Fibroblast of lung (primary cell): ENCODE results near the gene PPARG. TPM values are rescaled to one million over a fixed set of nuclear protein-coding genes. Genes with fewer than 3 reads are reported as not detected.
"Not testable (repeated sequence)": the region's sequence is repeated elsewhere in the genome, so short reads cannot be mapped to it uniquely, and the experiment has no call there.

Experiments used
- DNase-seq, 2 donors: peaks; one replicate each; pipeline versions ENCODE4 v3.0.0 to v3.0.0-alpha.2; 2010; ENCODE audit warnings: low read depth in 2 of 2
- H2AFZ ChIP-seq: 2 replicates; pipeline ENCODE4 v1.5.1; 2012; ENCODE audit warnings: low read length, control low read depth, inconsistent platforms
- H3K27ac ChIP-seq: 2 replicates; pipeline ENCODE4 v1.5.1; 2011; ENCODE audit warnings: low read length, control low read depth; ENCODE audit not compliant: insufficient read depth
- H3K27me3 ChIP-seq: 2 replicates; pipeline ENCODE4 v1.5.1; 2011; ENCODE audit warnings: mild to moderate bottlenecking, low read length; ENCODE audit not compliant: control insufficient read depth, insufficient read depth
- H3K36me3 ChIP-seq: 2 replicates; pipeline ENCODE4 v1.5.1; 2011; ENCODE audit warnings: low read length; ENCODE audit not compliant: control insufficient read depth, insufficient read depth
- H3K4me1 ChIP-seq: 2 replicates; pipeline ENCODE4 v1.5.1; 2011; ENCODE audit warnings: low read length; ENCODE audit not compliant: control insufficient read depth, insufficient read depth; ENCODE audit errors: extremely low read depth
- H3K4me2 ChIP-seq: 2 replicates; pipeline ENCODE4 v1.5.1; 2011; ENCODE audit warnings: low read length, control low read depth; ENCODE audit not compliant: insufficient read depth; ENCODE audit errors: extremely low read depth
- H3K4me3 ChIP-seq, 4 experiments: fragments of 200-600 bp in 1 of 4; sonication (generic) in 1 of 4; replicated peaks in 1 of 4; 2 replicates each; pipeline ENCODE4 v1.5.1; 2011 to 2016; ENCODE audit warnings: low read length in 4 of 4, low read depth in 3 of 4, mild to moderate bottlenecking in 3 of 4, control low read depth in 2 of 4, inconsistent platforms in 1 of 4, mixed read lengths in 1 of 4; ENCODE audit not compliant: insufficient read depth in 1 of 4; ENCODE audit errors: control extremely low read depth in 1 of 4
- H3K79me2 ChIP-seq: 2 replicates; pipeline ENCODE4 v1.5.1; 2012; ENCODE audit warnings: mild to moderate bottlenecking, low read length, inconsistent platforms; ENCODE audit not compliant: control insufficient read depth, insufficient read depth
- H3K9ac ChIP-seq: 2 replicates; pipeline ENCODE4 v1.5.1; 2011; ENCODE audit warnings: mild to moderate bottlenecking, low read length, control low read depth; ENCODE audit not compliant: insufficient read depth
- H3K9me3 ChIP-seq: 2 replicates; pipeline ENCODE4 v1.5.1; 2012; ENCODE audit warnings: low read depth, low read length; ENCODE audit not compliant: control insufficient read depth, insufficient read depth
- H4K20me1 ChIP-seq: 2 replicates; pipeline ENCODE4 v1.5.1; 2011; ENCODE audit warnings: low read length; ENCODE audit not compliant: control insufficient read depth, insufficient read depth; ENCODE audit errors: extremely low read depth
- CTCF ChIP-seq, 2 donors: IDR thresholded peaks in 1 of 2; conservative IDR thresholded peaks in 1 of 2; 1 replicate in 1 of 2; 2 replicates in 1 of 2; pipeline ENCODE4 v1.5.1; 2011 to 2012; ENCODE audit warnings: low read length in 2 of 2, control low read depth in 1 of 2, inconsistent platforms in 1 of 2, low read depth in 1 of 2, mild to moderate bottlenecking in 1 of 2
- EZH2 ChIP-seq: IDR thresholded peaks from 2 replicates; pipeline ENCODE4 v1.5.1; 2012; ENCODE audit warnings: low read length, control low read depth, mild to moderate bottlenecking; ENCODE audit errors: missing control alignments
- polyA plus RNA-seq, 2 donors: library from polyadenylated mRNA; depleted of rRNA in 1 of 2; stranded (reverse) in 1 of 2; unstranded in 1 of 2; fragments of >200 nt; gene quantifications; 2 replicates each; pipeline ENCODE4 v1.2.1, GENCODE V29; 2011 to 2012; ENCODE audit warnings: missing spikeins in 1 of 2
- total RNA-seq: library from RNA; depleted of rRNA; stranded (reverse); fragments of >200 nt; gene quantifications from 2 replicates; pipeline ENCODE4 v1.2.1, GENCODE V29; 2014

The PPARG gene
- total and polyA plus RNA-seq, 2 donors (not counting 1 experiment from before 2014, with no cell fraction given): 32.8 to 42.8 TPM

GRCh38 chr3:12456441-12456840 is 167.6 kb downstream of the PPARG start:
- Histone ChIP-seq H3K79me2 (no peaks in the 10 kb centered on the region), H3K9me3 (no peaks in the 10 kb centered on the region), H2AFZ (no peak overlapping the region), H3K27ac (no peak overlapping the region), H3K4me1 (peaks cover 8% of the 10 kb centered on the region), H4K20me1 (no peaks in the 10 kb centered on the region), H3K36me3 (no peaks in the 10 kb centered on the region), H3K4me3 (no peak overlapping the region), H3K27me3 (peaks cover 5% of the 10 kb centered on the region), H3K4me2 (no peak overlapping the region), H3K9ac (no peak overlapping the region)
- DNase-seq: no peak
- TF ChIP-seq EZH2 (no peak), CTCF (conservative IDR thresholded peaks at IDR 0.05 in 1 of 2, IDR thresholded peaks at IDR 0.05 in 1 of 2; ENCODE audit: low read depth in 1 of 2, low read length in 2 of 2) (no peak)

- not testable (repeated sequence) for H3K4me1 ChIP-seq, DNase-seq, H3K4me2 ChIP-seq, H3K27ac ChIP-seq, H3K79me2 ChIP-seq, H4K20me1 ChIP-seq, H2AFZ ChIP-seq, H3K27me3 ChIP-seq, H3K4me3 ChIP-seq, H3K9ac ChIP-seq, H3K9me3 ChIP-seq, H3K36me3 ChIP-seq
Observed at GRCh38 chr3:12457380-12457779, 168.5 kb downstream of the PPARG start.

- H2AFZ ChIP-seq: no peak overlapping the region
- H3K4me1 ChIP-seq: peaks cover 8% of the 10 kb centered on the region
- H3K4me3 ChIP-seq: no peak overlapping the region
- H3K27me3 ChIP-seq: peaks cover 5% of the 10 kb centered on the region
- no peak overlapping the region for H3K27ac ChIP-seq
- TF ChIP-seq CTCF (conservative IDR thresholded peaks at IDR 0.05 in 1 of 2, IDR thresholded peaks at IDR 0.05 in 1 of 2; ENCODE audit: low read depth in 1 of 2, low read length in 2 of 2) (no peak), EZH2 (no peak)
- no peaks in the 10 kb centered on the region for H3K79me2 ChIP-seq
- H3K36me3 ChIP-seq: no peaks in the 10 kb centered on the region
- DNase-seq: peak in 1 of 2 donors; percentile 49
- H4K20me1 ChIP-seq: no peaks in the 10 kb centered on the region
- no peak overlapping the region for H3K4me2 ChIP-seq
- no peaks in the 10 kb centered on the region for H3K9me3 ChIP-seq
- H3K9ac ChIP-seq: no peak overlapping the region
Observed at GRCh38 chr3:12458901-12459300, 170.0 kb downstream of the PPARG start.
